Liver (tissue), 9 donors: ENCODE data around the gene ZSWIM8. TPM values are rescaled to one million over a fixed set of nuclear protein-coding genes. Genes with fewer than 3 reads are reported as not detected.

Source experiments
- DNase-seq: peaks from one replicate; pipeline ENCODE4 v3.0.0-alpha.2; 2017; ENCODE audit warnings: low spot score
- H3K27ac ChIP-seq, 2 donors: one replicate each; pipeline ENCODE4 v1.7.0; 2013; ENCODE audit warnings: inconsistent platforms in 2 of 2, low read length in 2 of 2, control low read depth in 1 of 2, low read depth in 1 of 2, mild to moderate bottlenecking in 1 of 2
- H3K27me3 ChIP-seq, 4 donors: one replicate each; pipeline versions ENCODE4 v1.6.1 to v1.7.0; 2013; ENCODE audit warnings: low read length in 3 of 4, inconsistent platforms in 1 of 4, mild to moderate bottlenecking in 1 of 4, moderate library complexity in 1 of 4; ENCODE audit not compliant: control insufficient read depth in 4 of 4, insufficient read depth in 4 of 4
- H3K36me3 ChIP-seq, 4 donors: one replicate each; pipeline versions ENCODE4 v1.6.1 to v1.7.0; 2013; ENCODE audit warnings: low read length in 3 of 4, mild to moderate bottlenecking in 3 of 4, low read depth in 1 of 4, moderate library complexity in 1 of 4; ENCODE audit not compliant: control insufficient read depth in 4 of 4, insufficient read depth in 3 of 4
- H3K4me1 ChIP-seq, 4 donors: one replicate each; pipeline versions ENCODE4 v1.6.1 to v1.7.0; 2013; ENCODE audit warnings: low read length in 3 of 4, mild to moderate bottlenecking in 3 of 4, moderate library complexity in 1 of 4; ENCODE audit not compliant: control insufficient read depth in 4 of 4, insufficient read depth in 4 of 4
- H3K4me3 ChIP-seq, 3 donors: one replicate each; pipeline versions ENCODE4 v1.6.1 to v1.7.0; 2013; ENCODE audit warnings: low read length in 3 of 3, control low read depth in 1 of 3, low read depth in 1 of 3, mild to moderate bottlenecking in 1 of 3
- H3K9ac ChIP-seq, 2 donors: one replicate each; pipeline ENCODE4 v1.7.0; 2013; ENCODE audit warnings: low read length in 2 of 2, mild to moderate bottlenecking in 2 of 2, moderate library complexity in 2 of 2, control low read depth in 1 of 2, low read depth in 1 of 2
- H3K9me3 ChIP-seq, 4 donors: one replicate each; pipeline versions ENCODE4 v1.6.1 to v1.7.0; 2013; ENCODE audit warnings: low read length in 3 of 4; ENCODE audit not compliant: control insufficient read depth in 4 of 4
- FOXA2 ChIP-seq: IDR thresholded peaks from 2 replicates; pipeline ENCODE4 v1.6.1; 2016; ENCODE audit warnings: antibody characterized with exemption
- GABPA ChIP-seq, 2 donors: IDR thresholded peaks in 1 of 2; conservative IDR thresholded peaks in 1 of 2; 2 replicates each; pipeline ENCODE4 v1.6.1; 2016; ENCODE audit warnings: antibody characterized with exemption in 2 of 2, mild to moderate bottlenecking in 1 of 2, moderate library complexity in 1 of 2
- HNF4A ChIP-seq, 2 donors: conservative IDR thresholded peaks; 2 replicates each; pipeline ENCODE4 v1.6.1; 2016; ENCODE audit warnings: antibody characterized with exemption in 2 of 2, mild to moderate bottlenecking in 2 of 2
- HNF4G ChIP-seq: IDR thresholded peaks from 2 replicates; pipeline ENCODE4 v1.6.1; 2016; ENCODE audit warnings: antibody characterized with exemption
- JUND ChIP-seq, 2 donors: IDR thresholded peaks; 2 replicates each; pipeline ENCODE4 v1.6.1; 2016; ENCODE audit warnings: antibody characterized with exemption in 2 of 2
- RAD21 ChIP-seq, 2 donors: IDR thresholded peaks; 2 replicates each; pipeline ENCODE4 v1.6.1; 2016; ENCODE audit warnings: antibody characterized with exemption in 2 of 2, mild to moderate bottlenecking in 2 of 2
- RXRA ChIP-seq, 2 donors: IDR thresholded peaks; 2 replicates each; pipeline ENCODE4 v1.6.1; 2017 to 2018; ENCODE audit warnings: antibody characterized with exemption in 2 of 2, mild to moderate bottlenecking in 1 of 2
- TAF1 ChIP-seq: conservative IDR thresholded peaks from 2 replicates; pipeline ENCODE4 v1.6.1; 2016; ENCODE audit warnings: antibody characterized with exemption, mild to moderate bottlenecking
- YY1 ChIP-seq: IDR thresholded peaks from 2 replicates; pipeline ENCODE4 v1.6.1; 2016; ENCODE audit warnings: antibody characterized with exemption, mild to moderate bottlenecking
- WGBS: extraction: QIAGEN DNeasy Blood & Tissue Kit; methylation state at CpG from one replicate; pipeline ENCODE4 v1.1.7; 2013; 5-methylcytosine and 5-hydroxymethylcytosine counted together
- polyA plus RNA-seq, 2 donors: library from polyadenylated mRNA; stranded (reverse) in 1 of 2; unstranded in 1 of 2; fragments of 200-250 nt in 1 of 2; fragments of >200 nt in 1 of 2; fragmentation: Nextera tagmentation in 1 of 2; extraction: Ambion mirVana in 1 of 2; gene quantifications; one replicate each; pipeline versions ENCODE4 v1.2.1 to v1.2.3, GENCODE V29; 2013 to 2015
- total RNA-seq, 2 donors: library from RNA; depleted of rRNA; stranded (reverse); fragments of >200 nt; gene quantifications; one replicate each; pipeline ENCODE4 v1.2.3, GENCODE V29; 2014
- TF ChIP-seq, protein P1 (sequence below): IDR thresholded peaks from 2 replicates; pipeline ENCODE4 v1.6.1; 2016; ENCODE audit warnings: antibody characterized with exemption, mild to moderate bottlenecking
- TF ChIP-seq, protein P2 (sequence below): IDR thresholded peaks from 2 replicates; pipeline ENCODE4 v1.6.1; 2016; ENCODE audit warnings: antibody characterized with exemption
- TF ChIP-seq, protein P3 (sequence below): IDR thresholded peaks from 2 replicates; pipeline ENCODE4 v1.6.1; 2016; ENCODE audit warnings: antibody characterized with exemption
- TF ChIP-seq, protein P4 (sequence below): IDR thresholded peaks from 2 replicates; pipeline ENCODE4 v1.6.1; 2016; ENCODE audit warnings: antibody characterized with exemption
- TF ChIP-seq, protein P5 (sequence below): fragments of 150-350 bp; IDR thresholded peaks from 2 replicates; pipeline ENCODE4 v1.5.1; 2017; ENCODE audit warnings: improper control_type of control experiment, low read depth, low read length; ENCODE audit not compliant: missing input control
- donor health status: healthy.
- donor health status: healthy.
- donor health status: healthy.
- donor health status: healthy.
- donor health status: healthy.

The ZSWIM8 gene
- total and polyA plus RNA-seq, 4 donors, result 33.3 to 66.2 (median 44.4) TPM

DNA sequence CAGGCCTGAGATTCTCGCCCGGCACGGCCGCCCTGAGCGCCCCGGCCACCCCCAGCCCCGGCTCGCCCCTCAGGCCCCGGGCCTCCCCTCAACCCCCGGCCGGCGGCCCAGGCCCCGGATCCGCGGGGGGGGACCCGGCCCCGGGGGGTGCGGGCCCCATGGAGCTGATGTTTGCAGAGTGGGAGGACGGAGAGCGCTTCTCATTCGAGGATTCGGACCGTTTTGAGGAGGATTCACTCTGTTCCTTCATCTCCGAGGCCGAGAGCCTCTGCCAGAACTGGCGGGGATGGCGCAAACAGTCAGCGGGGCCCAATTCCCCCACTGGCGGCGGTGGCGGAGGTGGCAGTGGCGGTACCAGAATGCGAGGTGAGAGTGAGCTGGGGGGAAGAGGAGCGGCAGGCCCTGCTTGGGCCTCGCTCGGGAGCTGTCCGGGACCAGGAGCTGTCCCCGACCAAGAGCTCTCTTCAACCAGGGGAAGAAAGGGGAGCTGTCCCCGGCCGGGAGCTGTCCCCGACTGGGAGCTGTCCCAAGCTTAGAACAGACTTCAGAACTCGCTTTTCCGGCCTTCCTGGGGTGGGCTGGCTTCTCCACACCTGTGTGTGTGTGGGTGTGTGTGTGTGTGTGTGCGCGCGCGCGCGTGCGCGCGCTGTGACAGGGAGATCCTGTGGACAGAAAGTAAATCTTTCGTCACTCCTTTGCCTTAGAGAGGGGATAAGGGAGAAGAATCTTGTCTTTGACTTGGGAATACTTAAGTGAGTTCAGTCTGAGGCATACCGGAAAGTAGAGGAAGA is 510 bp downstream of the ZSWIM8 start:
- peak overlapping the region; percentile 86 to 97 for H3K27ac ChIP-seq
- no peaks in the 10 kb centered on the region for H3K27me3 ChIP-seq
- H3K36me3 ChIP-seq, result peaks cover 14 to 22% (median 19%) of the 10 kb centered on the region in 4 donors
- DNase-seq, result peak; percentile 61
- H3K4me1 ChIP-seq, result peaks cover 3 to 41% (median 36%) of the 10 kb centered on the region in 4 donors
- H3K4me3 ChIP-seq, result peak overlapping the region; percentile 84 to 89 (median 88)
- H3K9me3 ChIP-seq, result no peaks in the 10 kb centered on the region
- TF ChIP-seq, protein P1, sequence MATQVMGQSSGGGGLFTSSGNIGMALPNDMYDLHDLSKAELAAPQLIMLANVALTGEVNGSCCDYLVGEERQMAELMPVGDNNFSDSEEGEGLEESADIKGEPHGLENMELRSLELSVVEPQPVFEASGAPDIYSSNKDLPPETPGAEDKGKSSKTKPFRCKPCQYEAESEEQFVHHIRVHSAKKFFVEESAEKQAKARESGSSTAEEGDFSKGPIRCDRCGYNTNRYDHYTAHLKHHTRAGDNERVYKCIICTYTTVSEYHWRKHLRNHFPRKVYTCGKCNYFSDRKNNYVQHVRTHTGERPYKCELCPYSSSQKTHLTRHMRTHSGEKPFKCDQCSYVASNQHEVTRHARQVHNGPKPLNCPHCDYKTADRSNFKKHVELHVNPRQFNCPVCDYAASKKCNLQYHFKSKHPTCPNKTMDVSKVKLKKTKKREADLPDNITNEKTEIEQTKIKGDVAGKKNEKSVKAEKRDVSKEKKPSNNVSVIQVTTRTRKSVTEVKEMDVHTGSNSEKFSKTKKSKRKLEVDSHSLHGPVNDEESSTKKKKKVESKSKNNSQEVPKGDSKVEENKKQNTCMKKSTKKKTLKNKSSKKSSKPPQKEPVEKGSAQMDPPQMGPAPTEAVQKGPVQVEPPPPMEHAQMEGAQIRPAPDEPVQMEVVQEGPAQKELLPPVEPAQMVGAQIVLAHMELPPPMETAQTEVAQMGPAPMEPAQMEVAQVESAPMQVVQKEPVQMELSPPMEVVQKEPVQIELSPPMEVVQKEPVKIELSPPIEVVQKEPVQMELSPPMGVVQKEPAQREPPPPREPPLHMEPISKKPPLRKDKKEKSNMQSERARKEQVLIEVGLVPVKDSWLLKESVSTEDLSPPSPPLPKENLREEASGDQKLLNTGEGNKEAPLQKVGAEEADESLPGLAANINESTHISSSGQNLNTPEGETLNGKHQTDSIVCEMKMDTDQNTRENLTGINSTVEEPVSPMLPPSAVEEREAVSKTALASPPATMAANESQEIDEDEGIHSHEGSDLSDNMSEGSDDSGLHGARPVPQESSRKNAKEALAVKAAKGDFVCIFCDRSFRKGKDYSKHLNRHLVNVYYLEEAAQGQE, result peak; percentile 77
- TF ChIP-seq, protein P2, sequence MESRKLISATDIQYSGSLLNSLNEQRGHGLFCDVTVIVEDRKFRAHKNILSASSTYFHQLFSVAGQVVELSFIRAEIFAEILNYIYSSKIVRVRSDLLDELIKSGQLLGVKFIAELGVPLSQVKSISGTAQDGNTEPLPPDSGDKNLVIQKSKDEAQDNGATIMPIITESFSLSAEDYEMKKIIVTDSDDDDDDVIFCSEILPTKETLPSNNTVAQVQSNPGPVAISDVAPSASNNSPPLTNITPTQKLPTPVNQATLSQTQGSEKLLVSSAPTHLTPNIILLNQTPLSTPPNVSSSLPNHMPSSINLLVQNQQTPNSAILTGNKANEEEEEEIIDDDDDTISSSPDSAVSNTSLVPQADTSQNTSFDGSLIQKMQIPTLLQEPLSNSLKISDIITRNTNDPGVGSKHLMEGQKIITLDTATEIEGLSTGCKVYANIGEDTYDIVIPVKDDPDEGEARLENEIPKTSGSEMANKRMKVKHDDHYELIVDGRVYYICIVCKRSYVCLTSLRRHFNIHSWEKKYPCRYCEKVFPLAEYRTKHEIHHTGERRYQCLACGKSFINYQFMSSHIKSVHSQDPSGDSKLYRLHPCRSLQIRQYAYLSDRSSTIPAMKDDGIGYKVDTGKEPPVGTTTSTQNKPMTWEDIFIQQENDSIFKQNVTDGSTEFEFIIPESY, result no peak
- TF ChIP-seq FOXA2 (no peak), TAF1 (no peak), GABPA (IDR thresholded peaks at IDR 0.05 in 1 of 2, conservative IDR thresholded peaks at IDR 0.05 in 1 of 2) (no peak)
- TF ChIP-seq, protein P3, sequence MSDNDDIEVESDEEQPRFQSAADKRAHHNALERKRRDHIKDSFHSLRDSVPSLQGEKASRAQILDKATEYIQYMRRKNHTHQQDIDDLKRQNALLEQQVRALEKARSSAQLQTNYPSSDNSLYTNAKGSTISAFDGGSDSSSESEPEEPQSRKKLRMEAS, result no peak
- TF ChIP-seq, protein P4, sequence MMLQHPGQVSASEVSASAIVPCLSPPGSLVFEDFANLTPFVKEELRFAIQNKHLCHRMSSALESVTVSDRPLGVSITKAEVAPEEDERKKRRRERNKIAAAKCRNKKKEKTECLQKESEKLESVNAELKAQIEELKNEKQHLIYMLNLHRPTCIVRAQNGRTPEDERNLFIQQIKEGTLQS, result no peak
- TF ChIP-seq, protein P5, sequence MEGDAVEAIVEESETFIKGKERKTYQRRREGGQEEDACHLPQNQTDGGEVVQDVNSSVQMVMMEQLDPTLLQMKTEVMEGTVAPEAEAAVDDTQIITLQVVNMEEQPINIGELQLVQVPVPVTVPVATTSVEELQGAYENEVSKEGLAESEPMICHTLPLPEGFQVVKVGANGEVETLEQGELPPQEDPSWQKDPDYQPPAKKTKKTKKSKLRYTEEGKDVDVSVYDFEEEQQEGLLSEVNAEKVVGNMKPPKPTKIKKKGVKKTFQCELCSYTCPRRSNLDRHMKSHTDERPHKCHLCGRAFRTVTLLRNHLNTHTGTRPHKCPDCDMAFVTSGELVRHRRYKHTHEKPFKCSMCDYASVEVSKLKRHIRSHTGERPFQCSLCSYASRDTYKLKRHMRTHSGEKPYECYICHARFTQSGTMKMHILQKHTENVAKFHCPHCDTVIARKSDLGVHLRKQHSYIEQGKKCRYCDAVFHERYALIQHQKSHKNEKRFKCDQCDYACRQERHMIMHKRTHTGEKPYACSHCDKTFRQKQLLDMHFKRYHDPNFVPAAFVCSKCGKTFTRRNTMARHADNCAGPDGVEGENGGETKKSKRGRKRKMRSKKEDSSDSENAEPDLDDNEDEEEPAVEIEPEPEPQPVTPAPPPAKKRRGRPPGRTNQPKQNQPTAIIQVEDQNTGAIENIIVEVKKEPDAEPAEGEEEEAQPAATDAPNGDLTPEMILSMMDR, result no peak
- peak overlapping the region; percentile 88 to 89 for H3K9ac ChIP-seq
- under 1% methylated on average over 54 of the region's 54 CpGs for WGBS

DNA sequence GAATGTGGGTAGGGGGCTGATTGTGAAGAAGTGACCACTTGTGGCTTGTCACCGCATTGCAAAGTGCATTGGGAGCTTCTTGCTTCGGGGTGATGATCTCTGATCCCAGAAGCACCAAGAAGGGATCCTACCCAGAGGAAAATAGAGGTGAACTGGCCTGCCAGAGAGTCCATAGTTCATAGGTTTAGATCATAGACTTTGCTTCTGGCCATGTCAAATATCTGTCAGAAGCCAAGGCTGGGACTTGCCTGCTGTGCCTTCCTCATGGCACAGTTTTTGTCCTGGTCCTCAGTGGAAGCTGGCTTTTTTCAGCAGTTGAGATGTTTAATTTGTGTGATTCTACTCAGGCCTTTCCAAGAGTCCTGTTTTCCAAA is 1.1 kb downstream of the ZSWIM8 start:
- DNase-seq, result no peak
- peaks cover 19 to 28% (median 25%) of the 10 kb centered on the region in 4 donors for H3K36me3 ChIP-seq
- H3K4me3 ChIP-seq, result peak overlapping the region; percentile 84 to 89 (median 88)
- H3K4me1 ChIP-seq, result peaks cover 3 to 35% (median 32%) of the 10 kb centered on the region in 4 donors
- H3K9me3 ChIP-seq, result no peaks in the 10 kb centered on the region
- H3K9ac ChIP-seq, result peak overlapping the region; percentile 88 to 89
- 2% methylated on average over 2 of the region's 2 CpGs for WGBS
- H3K27me3 ChIP-seq, result no peaks in the 10 kb centered on the region
- H3K27ac ChIP-seq, result peak overlapping the region; percentile 86 to 97
- TF ChIP-seq YY1 (no peak), JUND (IDR thresholded peaks at IDR 0.05) (peak in 1 of 2 donors; percentile 41), HNF4G (peak; percentile 82), GABPA (IDR thresholded peaks at IDR 0.05 in 1 of 2, conservative IDR thresholded peaks at IDR 0.05 in 1 of 2) (no peak), RAD21 (IDR thresholded peaks at IDR 0.05) (peak in 1 of 2 donors; percentile 3), TAF1 (no peak), RXRA (IDR thresholded peaks at IDR 0.05) (peak; percentile 55 to 58), HNF4A (conservative IDR thresholded peaks at IDR 0.05) (peak; percentile 93 to 96), FOXA2 (no peak)
- TF ChIP-seq, protein P3, result no peak
- TF ChIP-seq, protein P5, result peak; percentile 3
- TF ChIP-seq, protein P1, result no peak
